Activated T-cell treated with anti-CD3 and anti-CD28 coated beads, Interleukin-2, amount 50 U/mL, for 1 hour (primary cell): ENCODE measurements around the gene SLC27A5.
"Not testable (repeated sequence)": the region's sequence is repeated elsewhere in the genome, so short reads cannot be mapped to it uniquely, and the experiment has no call there.

ENCODE experiments used
- DNase-seq: peaks from one replicate; pipeline ENCODE4 v3.0.0-alpha.2; 2020

The SLC27A5 gene

GRCh38 chr19:58550362-58551122 is 38.8 kb upstream of the SLC27A5 start:
- DNase-seq: no peak

GRCh38 chr19:58549664-58550361 is 38.0 kb upstream of the SLC27A5 start:
- no peak for DNase-seq

GRCh38 chr19:58548859-58549663 is 37.3 kb upstream of the SLC27A5 start:
- no peak for DNase-seq

GRCh38 chr19:58547323-58548312 is 35.8 kb upstream of the SLC27A5 start:
- DNase-seq: no peak

- DNase-seq: no peak
Measured at GRCh38 chr19:58546019-58546530, 34.3 kb upstream of the SLC27A5 start.

GRCh38 chr19:58545286-58546018 is 33.7 kb upstream of the SLC27A5 start:
- DNase-seq: no peak

- no peak for DNase-seq
Measured at GRCh38 chr19:58544591-58545285, 32.9 kb upstream of the SLC27A5 start.

GRCh38 chr19:58543826-58544590 is 32.2 kb upstream of the SLC27A5 start, which contains the start of gene TRIM28:
TSS of gene TRIM28 (plus strand) at chr19:58544064. CDS start at chr19:58544758, 694 bp downstream.
- peak; percentile 100 for DNase-seq

- not testable (repeated sequence) for DNase-seq
Measured at GRCh38 chr19:58542641-58543372, 31.0 kb upstream of the SLC27A5 start.

- DNase-seq: not testable (repeated sequence)
Measured at GRCh38 chr19:58539169-58539559, 27.4 kb upstream of the SLC27A5 start.

GRCh38 chr19:58538257-58539168 is 26.7 kb upstream of the SLC27A5 start:
- DNase-seq: no peak

GRCh38 chr19:58536852-58537798 is 25.3 kb upstream of the SLC27A5 start:
- no peak for DNase-seq

- no peak for DNase-seq
Measured at GRCh38 chr19:58535857-58536256, 24.1 kb upstream of the SLC27A5 start.

- no peak for DNase-seq
Measured at GRCh38 chr19:58531034-58531840, 19.4 kb upstream of the SLC27A5 start.

- no peak for DNase-seq
Measured at GRCh38 chr19:58529405-58529804, 17.6 kb upstream of the SLC27A5 start.

GRCh38 chr19:58522709-58523108 is 10.9 kb upstream of the SLC27A5 start:
- DNase-seq: no peak
